ENCODE data around the gene PPFIA1.

Gene PPFIA1

DNA sequence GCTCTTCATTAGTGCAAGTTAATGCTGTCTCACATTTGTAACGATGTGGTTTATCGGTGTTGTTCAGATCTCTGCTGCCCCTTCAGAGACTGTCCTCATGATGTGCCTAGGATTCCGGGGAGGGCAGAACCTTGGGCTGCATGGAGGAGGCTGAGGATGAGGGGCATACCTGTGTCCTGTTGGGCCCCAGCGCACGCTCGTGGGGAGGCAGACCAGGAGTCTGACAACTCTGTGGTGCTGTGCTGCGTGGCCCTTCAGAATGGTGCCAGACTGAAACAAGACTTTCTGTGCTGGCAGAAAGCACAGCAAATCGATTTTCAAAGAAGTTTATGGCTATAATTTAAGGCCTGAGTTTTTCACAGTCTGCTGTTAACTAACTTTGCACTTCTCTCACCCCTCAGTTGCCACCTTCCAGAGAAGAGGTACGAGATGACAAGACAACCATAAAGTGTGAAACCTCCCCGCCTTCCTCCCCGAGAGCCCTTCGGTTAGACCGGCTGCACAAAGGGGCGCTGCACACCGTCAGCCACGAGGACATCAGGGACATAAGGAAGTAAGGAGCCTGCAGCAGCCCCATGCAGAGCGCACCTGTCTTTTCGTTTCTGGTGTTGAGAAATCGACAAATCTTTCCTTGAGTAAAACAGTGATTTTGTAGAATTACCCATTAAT lies 83.5 kb downstream of the PPFIA1 start:
- Histone ChIP-seq H2AFZ (ENCODE audit: low read depth, low read length) (no peak overlapping the region), H3K27me3 (ENCODE audit: control insufficient read depth in 1 of 2, insufficient read depth in 1 of 2, low read length in 2 of 2) (no peaks in the 10 kb centered on the region), H3K23ac (ENCODE audit: low read length in 2 of 2) (no peak overlapping the region), H2BK15ac (ENCODE audit: low read depth, poor library complexity, severe bottlenecking) (no peak overlapping the region), H3K4me3 (ENCODE audit: insufficient read depth in 1 of 2, low read depth in 1 of 2, low read length in 2 of 2) (no peak overlapping the region), H3K79me1 (replicated peaks; ENCODE audit: low read length, poor library complexity, severe bottlenecking) (peaks cover 36% of the 10 kb centered on the region), H3K18ac (ENCODE audit: low read depth in 1 of 2, low read length in 2 of 2) (no peak overlapping the region), H3K9me3 (ENCODE audit: control insufficient read depth, low read length) (no peaks in the 10 kb centered on the region), H2BK120ac (ENCODE audit: low read depth, low read length) (no peak overlapping the region), H3K4me1 (ENCODE audit: control insufficient read depth, insufficient read depth, low read depth, low read length) (no peaks in the 10 kb centered on the region), H2BK12ac (ENCODE audit: low read length in 2 of 2) (no peak overlapping the region), H3K14ac (ENCODE audit: low read length in 2 of 2) (no peak overlapping the region), H3K27ac (ENCODE audit: low read length, poor library complexity, severe bottlenecking) (no peak overlapping the region), H3K36me3 (ENCODE audit: control insufficient read depth in 1 of 2, insufficient read depth in 2 of 2, low read depth in 1 of 2, low read length in 2 of 2) (peaks cover 45 to 91% of the 10 kb centered on the region in 2 experiments), H2BK5ac (ENCODE audit: low read depth, low read length, poor library complexity, severe bottlenecking) (no peak overlapping the region), H3K4ac (ENCODE audit: low read depth in 1 of 2, low read length in 2 of 2) (no peak overlapping the region), H4K91ac (ENCODE audit: low read length) (no peak overlapping the region), H3K4me2 (ENCODE audit: low read length, poor library complexity, severe bottlenecking) (no peak overlapping the region), H2AK5ac (ENCODE audit: low read length, severe bottlenecking) (no peak overlapping the region), H4K8ac (ENCODE audit: low read length) (no peak overlapping the region), H3K9ac (ENCODE audit: low read length) (no peak overlapping the region)
- no peak for DNase-seq
- WGBS: 96% methylated on average over 16 of the region's 19 CpGs

GRCh38 chr11:70354629-70355028 lies 84.1 kb downstream of the PPFIA1 start:
- H2BK12ac ChIP-seq (ENCODE audit: low read length in 2 of 2): no peak overlapping the region
- no peak for DNase-seq
- H3K14ac ChIP-seq (ENCODE audit: low read length in 2 of 2): no peak overlapping the region
- H3K4me1 ChIP-seq (ENCODE audit: control insufficient read depth, insufficient read depth, low read depth, low read length): no peaks in the 10 kb centered on the region
- no peak overlapping the region for H4K8ac ChIP-seq (ENCODE audit: low read length)
- H3K9me3 ChIP-seq (ENCODE audit: control insufficient read depth, low read length): no peaks in the 10 kb centered on the region
- no peak overlapping the region for H3K27ac ChIP-seq (ENCODE audit: low read length, poor library complexity, severe bottlenecking)
- H3K4me3 ChIP-seq (ENCODE audit: insufficient read depth in 1 of 2, low read depth in 1 of 2, low read length in 2 of 2): no peak overlapping the region
- peaks cover 46 to 91% of the 10 kb centered on the region in 2 experiments for H3K36me3 ChIP-seq (ENCODE audit: control insufficient read depth in 1 of 2, insufficient read depth in 2 of 2, low read depth in 1 of 2, low read length in 2 of 2)
- H2BK120ac ChIP-seq (ENCODE audit: low read depth, low read length): no peak overlapping the region
- H3K4ac ChIP-seq (ENCODE audit: low read depth in 1 of 2, low read length in 2 of 2): no peak overlapping the region
- 100% methylated on average over 2 of the region's 2 CpGs for WGBS
- no peak overlapping the region for H3K4me2 ChIP-seq (ENCODE audit: low read length, poor library complexity, severe bottlenecking)
- peaks cover 37% of the 10 kb centered on the region for H3K79me1 ChIP-seq (replicated peaks; ENCODE audit: low read length, poor library complexity, severe bottlenecking)
- no peak overlapping the region for H2BK5ac ChIP-seq (ENCODE audit: low read depth, low read length, poor library complexity, severe bottlenecking)
- H4K91ac ChIP-seq (ENCODE audit: low read length): no peak overlapping the region
- H3K18ac ChIP-seq (ENCODE audit: low read depth in 1 of 2, low read length in 2 of 2): no peak overlapping the region
- H2BK15ac ChIP-seq (ENCODE audit: low read depth, poor library complexity, severe bottlenecking): no peak overlapping the region
- no peak overlapping the region for H3K23ac ChIP-seq (ENCODE audit: low read length in 2 of 2)
- H2AK5ac ChIP-seq (ENCODE audit: low read length, severe bottlenecking): no peak overlapping the region
- H3K9ac ChIP-seq (ENCODE audit: low read length): no peak overlapping the region
- H3K27me3 ChIP-seq (ENCODE audit: control insufficient read depth in 1 of 2, insufficient read depth in 1 of 2, low read length in 2 of 2): no peaks in the 10 kb centered on the region
- no peak overlapping the region for H2AFZ ChIP-seq (ENCODE audit: low read depth, low read length)

DNA sequence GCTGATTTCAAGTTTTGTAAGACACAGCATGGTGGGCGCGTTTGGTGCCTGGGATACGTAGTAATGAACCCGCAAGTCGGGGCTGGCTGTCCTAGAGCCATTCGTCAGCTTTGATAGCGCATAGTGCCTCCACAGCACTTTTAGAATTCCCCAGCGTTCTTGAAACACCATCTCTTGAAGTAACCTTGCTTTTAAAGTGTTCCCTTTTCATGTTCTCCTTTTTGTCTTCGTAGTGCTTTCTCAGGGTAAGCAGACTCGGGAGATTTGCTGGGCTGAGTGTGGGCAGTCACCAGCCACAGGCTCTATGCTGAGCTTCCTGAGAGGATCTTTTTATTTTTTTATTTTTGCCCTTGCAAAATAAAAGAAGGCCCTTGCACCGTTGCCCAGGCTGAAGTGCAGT lies 88.3 kb downstream of the PPFIA1 start:
- WGBS: 93% methylated on average over 11 of the region's 11 CpGs
- Histone ChIP-seq H2AFZ (ENCODE audit: low read depth, low read length) (no peak overlapping the region), H3K79me1 (replicated peaks; ENCODE audit: low read length, poor library complexity, severe bottlenecking) (peaks cover 35% of the 10 kb centered on the region), H4K91ac (ENCODE audit: low read length) (no peak overlapping the region), H3K4ac (ENCODE audit: low read depth in 1 of 2, low read length in 2 of 2) (no peak overlapping the region), H2BK15ac (ENCODE audit: low read depth, poor library complexity, severe bottlenecking) (no peak overlapping the region), H2BK12ac (ENCODE audit: low read length in 2 of 2) (no peak overlapping the region), H3K4me1 (ENCODE audit: control insufficient read depth, insufficient read depth, low read depth, low read length) (no peaks in the 10 kb centered on the region), H3K14ac (ENCODE audit: low read length in 2 of 2) (no peak overlapping the region), H2BK120ac (ENCODE audit: low read depth, low read length) (no peak overlapping the region), H3K9me3 (ENCODE audit: control insufficient read depth, low read length) (no peaks in the 10 kb centered on the region), H3K4me2 (ENCODE audit: low read length, poor library complexity, severe bottlenecking) (no peak overlapping the region), H3K27ac (ENCODE audit: low read length, poor library complexity, severe bottlenecking) (no peak overlapping the region), H3K27me3 (ENCODE audit: control insufficient read depth in 1 of 2, insufficient read depth in 1 of 2, low read length in 2 of 2) (no peaks in the 10 kb centered on the region), H3K9ac (ENCODE audit: low read length) (no peak overlapping the region), H2AK5ac (ENCODE audit: low read length, severe bottlenecking) (no peak overlapping the region), H3K23ac (ENCODE audit: low read length in 2 of 2) (no peak overlapping the region), H2BK5ac (ENCODE audit: low read depth, low read length, poor library complexity, severe bottlenecking) (no peak overlapping the region), H4K8ac (ENCODE audit: low read length) (no peak overlapping the region), H3K36me3 (ENCODE audit: control insufficient read depth in 1 of 2, insufficient read depth in 2 of 2, low read depth in 1 of 2, low read length in 2 of 2) (peaks cover 59 to 94% of the 10 kb centered on the region in 2 experiments), H3K18ac (ENCODE audit: low read depth in 1 of 2, low read length in 2 of 2) (no peak overlapping the region), H3K4me3 (ENCODE audit: insufficient read depth in 1 of 2, low read depth in 1 of 2, low read length in 2 of 2) (no peak overlapping the region)
- no peak for DNase-seq

DNA sequence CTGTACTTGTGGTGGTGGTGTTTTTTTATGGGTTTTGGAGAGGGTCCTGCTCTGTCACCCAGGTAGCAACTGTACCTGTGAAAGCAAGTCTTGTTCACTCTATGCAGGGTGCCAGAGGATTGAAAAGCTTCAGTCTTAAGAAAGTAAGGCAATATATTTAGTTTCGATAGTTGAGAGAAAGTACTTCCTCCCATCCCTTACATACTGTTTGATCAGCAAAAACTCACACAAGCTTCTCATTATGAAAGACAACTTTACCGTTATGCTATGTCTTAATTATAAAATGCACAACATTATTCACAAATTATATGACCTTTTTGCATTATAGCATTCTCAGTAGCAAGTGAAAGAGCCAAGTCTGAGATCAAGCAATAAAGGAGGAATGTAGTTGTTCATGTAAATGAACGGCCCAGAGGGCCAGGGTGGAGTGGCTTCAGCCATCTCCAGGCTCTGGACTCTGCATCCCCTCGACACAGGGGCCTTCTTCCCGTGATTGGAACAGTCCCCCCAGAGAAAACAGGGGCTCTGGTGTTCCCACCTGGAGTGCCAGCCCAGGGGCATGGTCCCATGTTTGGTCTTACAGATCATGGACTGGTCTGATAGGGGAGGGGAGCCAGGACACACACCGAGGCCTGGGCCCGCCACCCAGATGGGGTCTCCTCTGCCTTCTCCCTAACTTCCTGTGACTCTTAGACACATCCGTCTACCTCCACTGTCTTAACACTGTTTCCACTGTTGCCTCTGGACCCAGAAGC lies 89.1 kb downstream of the PPFIA1 start:
- Histone ChIP-seq H3K4ac (ENCODE audit: low read depth in 1 of 2, low read length in 2 of 2) (no peak overlapping the region), H3K23ac (ENCODE audit: low read length in 2 of 2) (no peak overlapping the region), H3K27me3 (ENCODE audit: control insufficient read depth in 1 of 2, insufficient read depth in 1 of 2, low read length in 2 of 2) (no peaks in the 10 kb centered on the region), H3K14ac (ENCODE audit: low read length in 2 of 2) (no peak overlapping the region), H3K9ac (ENCODE audit: low read length) (no peak overlapping the region), H2BK12ac (ENCODE audit: low read length in 2 of 2) (no peak overlapping the region), H2BK120ac (ENCODE audit: low read depth, low read length) (no peak overlapping the region), H2AFZ (ENCODE audit: low read depth, low read length) (no peak overlapping the region), H3K18ac (ENCODE audit: low read depth in 1 of 2, low read length in 2 of 2) (no peak overlapping the region), H3K27ac (ENCODE audit: low read length, poor library complexity, severe bottlenecking) (no peak overlapping the region), H4K8ac (ENCODE audit: low read length) (no peak overlapping the region), H3K4me2 (ENCODE audit: low read length, poor library complexity, severe bottlenecking) (no peak overlapping the region), H2BK15ac (ENCODE audit: low read depth, poor library complexity, severe bottlenecking) (no peak overlapping the region), H3K9me3 (ENCODE audit: control insufficient read depth, low read length) (no peaks in the 10 kb centered on the region), H3K4me3 (ENCODE audit: insufficient read depth in 1 of 2, low read depth in 1 of 2, low read length in 2 of 2) (no peak overlapping the region), H2BK5ac (ENCODE audit: low read depth, low read length, poor library complexity, severe bottlenecking) (no peak overlapping the region), H2AK5ac (ENCODE audit: low read length, severe bottlenecking) (no peak overlapping the region), H3K79me1 (replicated peaks; ENCODE audit: low read length, poor library complexity, severe bottlenecking) (peaks cover 30% of the 10 kb centered on the region), H4K91ac (ENCODE audit: low read length) (no peak overlapping the region), H3K4me1 (ENCODE audit: control insufficient read depth, insufficient read depth, low read depth, low read length) (no peaks in the 10 kb centered on the region), H3K36me3 (ENCODE audit: control insufficient read depth in 1 of 2, insufficient read depth in 2 of 2, low read depth in 1 of 2, low read length in 2 of 2) (peaks cover 56 to 94% of the 10 kb centered on the region in 2 experiments)
- DNase-seq: no peak
- WGBS: 89% methylated on average over 6 of the region's 8 CpGs

Measured in mesenchymal stem cell (in vitro differentiated cells and primary cell).